Measurements from ENCODE around the gene RABEP2.
"Not testable (repeated sequence)": the region's sequence is repeated elsewhere in the genome, so short reads cannot be mapped to it uniquely, and the experiment has no call there.

RABEP2 gene

GRCh38 chr16:28935924-28936783, 11.1 kb upstream of the RABEP2 start:
- peak; percentile 22 for DNase-seq (ENCODE audit: low read depth)

GRCh38 chr16:28935346-28935745, 10.3 kb upstream of the RABEP2 start:
- no peak overlapping the region for H3K4me3 ChIP-seq (ENCODE audit: low read depth, low read length)
- DNase-seq (ENCODE audit: low read depth): no peak

More at GRCh38 chr16:28935924-28936783, 11.1 kb upstream of the RABEP2 start:
- H3K4me3 ChIP-seq (ENCODE audit: low read depth, low read length): peak overlapping the region; percentile 24

GRCh38 chr16:28933171-28933570, 8.1 kb upstream of the RABEP2 start:
- no peak overlapping the region for H3K4me3 ChIP-seq (ENCODE audit: low read depth, low read length)
- DNase-seq (ENCODE audit: low read depth): no peak

- H3K4me3 ChIP-seq (ENCODE audit: low read depth, low read length): no peak overlapping the region
- DNase-seq (ENCODE audit: low read depth): no peak
Measured at GRCh38 chr16:28932339-28933141, 7.5 kb upstream of the RABEP2 start.

GRCh38 chr16:28931801-28932225, 6.8 kb upstream of the RABEP2 start, which contains the start of gene CD19:
Gene CD19, plus strand, starts transcription at chr16:28931971. Its CDS starts 30 bp downstream, at chr16:28932001.
- DNase-seq (ENCODE audit: low read depth): no peak
- no peak within 1 kb of the TSS for H3K4me3 ChIP-seq (ENCODE audit: low read depth, low read length)

- H3K4me3 ChIP-seq (ENCODE audit: low read depth, low read length): no peak overlapping the region
- no peak for DNase-seq (ENCODE audit: low read depth)
Measured at GRCh38 chr16:28930652-28931051, 5.6 kb upstream of the RABEP2 start.

GRCh38 chr16:28930203-28930602, 5.2 kb upstream of the RABEP2 start:
- no peak overlapping the region for H3K4me3 ChIP-seq (ENCODE audit: low read depth, low read length)
- DNase-seq (ENCODE audit: low read depth): no peak

GRCh38 chr16:28927815-28928214, 2.8 kb upstream of the RABEP2 start:
- no peak overlapping the region for H3K4me3 ChIP-seq (ENCODE audit: low read depth, low read length)
- DNase-seq (ENCODE audit: low read depth): no peak

GRCh38 chr16:28926284-28926683, 1.2 kb upstream of the RABEP2 start:
- H3K4me3 ChIP-seq (ENCODE audit: low read depth, low read length); DNase-seq (ENCODE audit: low read depth): not testable (repeated sequence)

GRCh38 chr16:28925386-28926228, 569 bp upstream of the RABEP2 start:
- DNase-seq (ENCODE audit: low read depth): peak; percentile 53

GRCh38 chr16:28924399-28924761, 658 bp downstream of the RABEP2 start:
- H3K4me3 ChIP-seq (ENCODE audit: low read depth, low read length): peak overlapping the region; percentile 87

More at GRCh38 chr16:28925386-28926228, 569 bp upstream of the RABEP2 start:
- peak overlapping the region; percentile 87 for H3K4me3 ChIP-seq (ENCODE audit: low read depth, low read length)

GRCh38 chr16:28923652-28924398, 1.2 kb downstream of the RABEP2 start:
- DNase-seq (ENCODE audit: low read depth): no peak
- no peak overlapping the region for H3K4me3 ChIP-seq (ENCODE audit: low read depth, low read length)

More at GRCh38 chr16:28924399-28924761, 658 bp downstream of the RABEP2 start:
- DNase-seq (ENCODE audit: low read depth): no peak

- no peak overlapping the region for H3K4me3 ChIP-seq (ENCODE audit: low read depth, low read length)
- no peak for DNase-seq (ENCODE audit: low read depth)
Measured at GRCh38 chr16:28923231-28923587, 1.8 kb downstream of the RABEP2 start.

- DNase-seq (ENCODE audit: low read depth): no peak
- no peak overlapping the region for H3K4me3 ChIP-seq (ENCODE audit: low read depth, low read length)
Measured at GRCh38 chr16:28918698-28919097, 6.3 kb downstream of the RABEP2 start.

GRCh38 chr16:28917095-28917494, 7.9 kb downstream of the RABEP2 start:
- no peak for DNase-seq (ENCODE audit: low read depth)
- no peak overlapping the region for H3K4me3 ChIP-seq (ENCODE audit: low read depth, low read length)

- peak; percentile 9 for DNase-seq (ENCODE audit: low read depth)
- no peak overlapping the region for H3K4me3 ChIP-seq (ENCODE audit: low read depth, low read length)
Measured at GRCh38 chr16:28915181-28915580, 9.9 kb downstream of the RABEP2 start.

- no peak for DNase-seq (ENCODE audit: low read depth)
- H3K4me3 ChIP-seq (ENCODE audit: low read depth, low read length): no peak overlapping the region
Measured at GRCh38 chr16:28913946-28914724, 10.9 kb downstream of the RABEP2 start.

GRCh38 chr16:28912558-28912957, 12.5 kb downstream of the RABEP2 start:
- H3K4me3 ChIP-seq (ENCODE audit: low read depth, low read length): no peak overlapping the region
- DNase-seq (ENCODE audit: low read depth): no peak

All from skeletal muscle cell (primary cell).